ENCODE results near the gene RPS6KB1. TPM values are rescaled to one million over a fixed set of nuclear protein-coding genes. Genes with fewer than 3 reads are reported as not detected.
"Not testable (repeated sequence)": the region's sequence is repeated elsewhere in the genome, so short reads cannot be mapped to it uniquely, and the experiment has no call there.

The RPS6KB1 gene
- total and polyA plus RNA-seq, 8 donors = 26.4 to 55.6 (median 43.0) TPM

GRCh38 chr17:59916446-59916845, 23.5 kb downstream of the RPS6KB1 start:
- H3K36me3 ChIP-seq = peaks cover 0 to 92% of the 10 kb centered on the region in 2 donors
- DNase-seq (no peak), ATAC-seq (no peak)
- no peaks in the 10 kb centered on the region for H3K4me1 ChIP-seq
- no peak overlapping the region for H3K4me3 ChIP-seq
- H3K27me3 ChIP-seq = no peaks in the 10 kb centered on the region
- no peak overlapping the region for H3K27ac ChIP-seq
- no peak for TF ChIP-seq CTCF (IDR thresholded peaks at IDR 0.05)
- no peaks in the 10 kb centered on the region for H3K9me3 ChIP-seq
- intact Hi-C loops (cut with DNase I) = loop anchor here in 1 of 2 donors (10.0 kb wide), 1 partner anchor 118 kb away; no protein-coding TSS in a partner anchor

- H3K4me1 ChIP-seq; intact Hi-C loops (cut with DNase I); H3K27me3 ChIP-seq; H3K9me3 ChIP-seq; H3K4me3 ChIP-seq; H3K27ac ChIP-seq; DNase-seq; ATAC-seq: not testable (repeated sequence)
- peaks cover 0 to 92% of the 10 kb centered on the region in 2 donors for H3K36me3 ChIP-seq
These were observed 27.7 kb downstream of the RPS6KB1 start for GRCh38 chr17:59920637-59921036.

- H3K4me1 ChIP-seq; H3K27me3 ChIP-seq; DNase-seq; H3K27ac ChIP-seq; ATAC-seq; intact Hi-C loops (cut with DNase I); H3K9me3 ChIP-seq; H3K4me3 ChIP-seq: not testable (repeated sequence)
- peaks cover 0 to 97% of the 10 kb centered on the region in 2 donors for H3K36me3 ChIP-seq
These were observed 37.2 kb downstream of the RPS6KB1 start for GRCh38 chr17:59930121-59930520.

GRCh38 chr17:59930768-59931167, 37.8 kb downstream of the RPS6KB1 start:
- H3K27me3 ChIP-seq; H3K9me3 ChIP-seq; H3K4me3 ChIP-seq; intact Hi-C loops (cut with DNase I); H3K27ac ChIP-seq; DNase-seq; H3K4me1 ChIP-seq: not testable (repeated sequence)
- peak; percentile 79 for ATAC-seq
- H3K36me3 ChIP-seq = peaks cover 0 to 97% of the 10 kb centered on the region in 2 donors

- DNase-seq; H3K4me3 ChIP-seq; H3K27ac ChIP-seq; ATAC-seq; H3K9me3 ChIP-seq; H3K27me3 ChIP-seq; H3K4me1 ChIP-seq; intact Hi-C loops (cut with DNase I): not testable (repeated sequence)
- H3K36me3 ChIP-seq = peaks cover 0 to 97% of the 10 kb centered on the region in 2 donors
These were observed 40.4 kb downstream of the RPS6KB1 start for GRCh38 chr17:59933317-59933716.

- DNase-seq; H3K4me1 ChIP-seq; H3K27me3 ChIP-seq; H3K27ac ChIP-seq; ATAC-seq; H3K9me3 ChIP-seq; H3K4me3 ChIP-seq; intact Hi-C loops (cut with DNase I): not testable (repeated sequence)
- H3K36me3 ChIP-seq = peaks cover 0 to 74% of the 10 kb centered on the region in 2 donors
These were observed 47.8 kb downstream of the RPS6KB1 start for GRCh38 chr17:59940697-59941096.

GRCh38 chr17:59941131-59941530, 48.2 kb downstream of the RPS6KB1 start:
- no peak for TF ChIP-seq CTCF (IDR thresholded peaks at IDR 0.05)
- no peak overlapping the region for H3K27ac ChIP-seq
- no peaks in the 10 kb centered on the region for H3K4me1 ChIP-seq
- DNase-seq = no peak
- H3K4me3 ChIP-seq = no peak overlapping the region
- H3K9me3 ChIP-seq = no peaks in the 10 kb centered on the region
- peaks cover 0 to 74% of the 10 kb centered on the region in 2 donors for H3K36me3 ChIP-seq
- intact Hi-C loops (cut with DNase I) = no loop called here
- no peak for ATAC-seq
- no peaks in the 10 kb centered on the region for H3K27me3 ChIP-seq

GRCh38 chr17:59946433-59946832, 53.5 kb downstream of the RPS6KB1 start:
- H3K4me1 ChIP-seq; DNase-seq; intact Hi-C loops (cut with DNase I); H3K27me3 ChIP-seq; ATAC-seq; H3K4me3 ChIP-seq; H3K9me3 ChIP-seq; H3K27ac ChIP-seq: not testable (repeated sequence)
- H3K36me3 ChIP-seq = peaks cover 0 to 90% of the 10 kb centered on the region in 2 donors

GRCh38 chr17:59947310-59947709, 54.4 kb downstream of the RPS6KB1 start:
- H3K36me3 ChIP-seq = peaks cover 0 to 82% of the 10 kb centered on the region in 2 donors
- intact Hi-C loops (cut with DNase I) = not testable (repeated sequence)

More at GRCh38 chr17:59947310-59947709, 54.4 kb downstream of the RPS6KB1 start:
- H3K27ac ChIP-seq, H3K27me3 ChIP-seq, H3K9me3 ChIP-seq, H3K4me3 ChIP-seq, H3K4me1 ChIP-seq, DNase-seq, ATAC-seq: not testable (repeated sequence)
